WERI-Rb-1 (cell line): Measurements from ENCODE around the gene PFN3.

Experiments
- DNase-seq: peaks from one replicate; pipeline ENCODE4 v3.0.0-alpha.2; 2020
- H3K27ac ChIP-seq: fragments of 250-450 bp; sonication (Bioruptor Pico); 2 replicates; pipeline ENCODE4 v1.5.1; 2020; ENCODE audit warnings: mild to moderate bottlenecking, moderate library complexity
- H3K27me3 ChIP-seq: fragments of 250-450 bp; sonication (Bioruptor Pico); 2 replicates; pipeline ENCODE4 v1.5.1; 2021; ENCODE audit warnings: mild to moderate bottlenecking, low read depth, moderate library complexity; ENCODE audit not compliant: insufficient read depth, severe bottlenecking
- H3K36me3 ChIP-seq: fragments of 250-450 bp; sonication (Bioruptor Pico); 2 replicates; pipeline ENCODE4 v1.5.1; 2020; ENCODE audit warnings: mild to moderate bottlenecking, moderate library complexity
- H3K4me3 ChIP-seq: 2 replicates; pipeline ENCODE4 v1.5.1; 2011; ENCODE audit warnings: low read depth, mild to moderate bottlenecking, control low read depth, low read length
- H3K9me3 ChIP-seq: fragments of 250-450 bp; sonication (Bioruptor Pico); 2 replicates; pipeline ENCODE4 v1.5.1; 2021; ENCODE audit warnings: mild to moderate bottlenecking, moderate library complexity; ENCODE audit not compliant: severe bottlenecking
- CTCF ChIP-seq: IDR thresholded peaks from 2 replicates; pipeline ENCODE4 v1.5.1; 2011; ENCODE audit warnings: low read depth, mild to moderate bottlenecking, control low read depth, inconsistent platforms, low read length

Gene PFN3

GRCh38 chr5:177437623-177438022 is 37.2 kb upstream of the PFN3 start:
- TF ChIP-seq CTCF: no peak
- Histone ChIP-seq H3K4me3 (no peak overlapping the region), H3K27ac (no peak overlapping the region), H3K36me3 (peaks cover 3% of the 10 kb centered on the region; the same call in 1 of the 2 replicates), H3K9me3 (no peaks in the 10 kb centered on the region), H3K27me3 (no peaks in the 10 kb centered on the region)
- no peak for DNase-seq

GRCh38 chr5:177435847-177436536 is 35.5 kb upstream of the PFN3 start:
- peaks cover 3% of the 10 kb centered on the region; the same call in 1 of the 2 replicates for H3K36me3 ChIP-seq
- no peak for DNase-seq
- no peak overlapping the region for H3K27ac ChIP-seq
- no peak for TF ChIP-seq CTCF
- H3K27me3 ChIP-seq: no peaks in the 10 kb centered on the region
- no peaks in the 10 kb centered on the region for H3K9me3 ChIP-seq
- no peak overlapping the region for H3K4me3 ChIP-seq

GRCh38 chr5:177434942-177435738 is 34.7 kb upstream of the PFN3 start:
- H3K4me3 ChIP-seq: no peak overlapping the region
- H3K36me3 ChIP-seq: peaks cover 3% of the 10 kb centered on the region; the same call in 1 of the 2 replicates
- TF ChIP-seq CTCF: no peak
- H3K9me3 ChIP-seq: no peaks in the 10 kb centered on the region
- no peak overlapping the region for H3K27ac ChIP-seq
- no peaks in the 10 kb centered on the region for H3K27me3 ChIP-seq
- no peak for DNase-seq

GRCh38 chr5:177434437-177434836 is 34.0 kb upstream of the PFN3 start:
- no peak overlapping the region for H3K4me3 ChIP-seq
- no peak for TF ChIP-seq CTCF
- H3K9me3 ChIP-seq: no peaks in the 10 kb centered on the region
- no peak for DNase-seq
- no peaks in the 10 kb centered on the region for H3K27me3 ChIP-seq
- H3K27ac ChIP-seq: no peak overlapping the region
- H3K36me3 ChIP-seq: peaks cover 3% of the 10 kb centered on the region; the same call in 1 of the 2 replicates

GRCh38 chr5:177433658-177434217 is 33.3 kb upstream of the PFN3 start:
- H3K4me3 ChIP-seq: no peak overlapping the region
- H3K27ac ChIP-seq: no peak overlapping the region
- TF ChIP-seq CTCF: no peak
- no peak for DNase-seq
- H3K9me3 ChIP-seq: no peaks in the 10 kb centered on the region
- peaks cover 3% of the 10 kb centered on the region; the same call in 1 of the 2 replicates for H3K36me3 ChIP-seq
- no peaks in the 10 kb centered on the region for H3K27me3 ChIP-seq
